ENCODE results near the gene DNAJC15. TPM values are rescaled to one million over a fixed set of nuclear protein-coding genes. Genes with fewer than 3 reads are reported as not detected.
A peak's percentile ranks its signal among the peaks of the same experiment; 100 is the strongest.

DNAJC15 gene
- total RNA-seq, 6 donors from 2014 or later = 3.1 to 19.3 (median 9.0) TPM

- no peak overlapping the region for H3K27ac ChIP-seq
- H3K36me3 ChIP-seq = no peaks in the 10 kb centered on the region
- H3K9me3 ChIP-seq = no peaks in the 10 kb centered on the region
- ATAC-seq (ENCODE audit: low FRiP score in 2 of 2) = no peak
- H3K27me3 ChIP-seq = no peaks in the 10 kb centered on the region
- peaks cover under 1 to 17% (median 4%) of the 10 kb centered on the region in 4 donors for H3K4me1 ChIP-seq
- DNase-seq = no peak
- WGBS, 2 donors = 55 to 77% methylated on average over 2 of the region's 2 CpGs
- TF ChIP-seq CTCF (IDR thresholded peaks at IDR 0.05) (no peak), POLR2AphosphoS5 (IDR thresholded peaks at IDR 0.05) (no peak), EP300 (IDR thresholded peaks at IDR 0.05) (no peak), POLR2A (IDR thresholded peaks at IDR 0.05) (no peak)
- H3K4me3 ChIP-seq = no peak overlapping the region
Measured at GRCh38 chr13:43019811-43020210, 3.6 kb upstream of the DNAJC15 start.

- Histone ChIP-seq H3K9me3 (no peaks in the 10 kb centered on the region), H3K36me3 (no peaks in the 10 kb centered on the region), H3K4me1 (peaks cover 4 to 27% (median 12%) of the 10 kb centered on the region in 4 donors), H3K4me3 (no peak overlapping the region), H3K27ac (no peak overlapping the region), H3K27me3 (no peaks in the 10 kb centered on the region)
- TF ChIP-seq CTCF (IDR thresholded peaks at IDR 0.05) = no peak
- no peak for TF ChIP-seq EP300 (IDR thresholded peaks at IDR 0.05)
- TF ChIP-seq POLR2AphosphoS5 (IDR thresholded peaks at IDR 0.05) = no peak
- TF ChIP-seq POLR2A (IDR thresholded peaks at IDR 0.05) = no peak
- 60 to 68% methylated on average over 1 of the region's 1 CpG for WGBS, 2 donors
- ATAC-seq (ENCODE audit: low FRiP score in 2 of 2) (no peak), DNase-seq (no peak)
Measured at GRCh38 chr13:43020794-43021193, 2.6 kb upstream of the DNAJC15 start.

- Histone ChIP-seq H3K4me3 (no peak overlapping the region), H3K27me3 (no peaks in the 10 kb centered on the region), H3K4me1 (peaks cover 7 to 33% (median 19%) of the 10 kb centered on the region in 4 donors), H3K36me3 (no peaks in the 10 kb centered on the region), H3K9me3 (no peaks in the 10 kb centered on the region), H3K27ac (no peak overlapping the region)
- ATAC-seq (ENCODE audit: low FRiP score in 2 of 2) = no peak
- WGBS, 2 donors = 87 to 93% methylated on average over 11 of the region's 11 CpGs
- no peak for DNase-seq
- no peak for TF ChIP-seq EP300 (IDR thresholded peaks at IDR 0.05)
- no peak for TF ChIP-seq CTCF (IDR thresholded peaks at IDR 0.05)
- no peak for TF ChIP-seq POLR2A (IDR thresholded peaks at IDR 0.05)
- TF ChIP-seq POLR2AphosphoS5 (IDR thresholded peaks at IDR 0.05) = no peak
Measured at GRCh38 chr13:43021926-43022670, 1.3 kb upstream of the DNAJC15 start.

- DNase-seq (peak in 1 of 2 donors; percentile 18), ATAC-seq (ENCODE audit: low FRiP score in 2 of 2) (no peak)
- peaks cover 0 to 3% (median 0%) of the 10 kb centered on the region in 4 donors for H3K36me3 ChIP-seq
- peaks cover 7 to 33% (median 19%) of the 10 kb centered on the region in 4 donors for H3K4me1 ChIP-seq
- no peaks in the 10 kb centered on the region for H3K9me3 ChIP-seq
- H3K27me3 ChIP-seq = no peaks in the 10 kb centered on the region
- H3K27ac ChIP-seq = peak overlapping the region; percentile 80 to 94 (median 84)
- peak overlapping the region in 3 of 4 donors; percentile 53 to 72 (median 63) for H3K4me3 ChIP-seq
- WGBS, 2 donors = 71 to 75% methylated on average over 12 of the region's 12 CpGs
- TF ChIP-seq EP300 (IDR thresholded peaks at IDR 0.05) = no peak
- TF ChIP-seq POLR2AphosphoS5 (IDR thresholded peaks at IDR 0.05) = no peak
- no peak for TF ChIP-seq CTCF (IDR thresholded peaks at IDR 0.05)
- TF ChIP-seq POLR2A (IDR thresholded peaks at IDR 0.05) = no peak
Measured at GRCh38 chr13:43022934-43023288, 475 bp upstream of the DNAJC15 start.

- peaks cover 7 to 33% (median 19%) of the 10 kb centered on the region in 4 donors for H3K4me1 ChIP-seq
- DNase-seq = no peak
- ATAC-seq (ENCODE audit: low FRiP score in 2 of 2) = no peak
- peaks cover 0 to 5% (median 0%) of the 10 kb centered on the region in 4 donors for H3K36me3 ChIP-seq
- no peaks in the 10 kb centered on the region for H3K27me3 ChIP-seq
- H3K9me3 ChIP-seq = no peaks in the 10 kb centered on the region
- H3K27ac ChIP-seq = no peak overlapping the region
- 36 to 48% methylated on average over 2 of the region's 2 CpGs for WGBS, 2 donors
- H3K4me3 ChIP-seq = no peak overlapping the region
- no peak for TF ChIP-seq POLR2A (IDR thresholded peaks at IDR 0.05)
- no peak for TF ChIP-seq CTCF (IDR thresholded peaks at IDR 0.05)
- no peak for TF ChIP-seq POLR2AphosphoS5 (IDR thresholded peaks at IDR 0.05)
- TF ChIP-seq EP300 (IDR thresholded peaks at IDR 0.05) = no peak
Measured at GRCh38 chr13:43026262-43026661, 2.9 kb downstream of the DNAJC15 start.
